Progenitor cell of endocrine pancreas (in vitro differentiated cells): ENCODE measurements around the gene TGFA. TPM values are rescaled to one million over a fixed set of nuclear protein-coding genes. Genes with fewer than 3 reads are reported as not detected.

Experiments used
- DNase-seq: peaks from one replicate; pipeline ENCODE4 v3.0.0; 2021; ENCODE audit warnings: low spot score; ENCODE audit not compliant: unreplicated experiment
- H3K27ac Mint-ChIP-seq: 2 replicates; pipeline ENCODE4 v1.8.0; 2021; ENCODE audit warnings: mild to moderate bottlenecking, moderate library complexity, mixed read lengths
- H3K27me3 Mint-ChIP-seq: 2 replicates; pipeline ENCODE4 v1.8.0; 2021; ENCODE audit warnings: mixed read lengths
- H3K36me3 Mint-ChIP-seq: 2 replicates; pipeline ENCODE4 v1.8.0; 2022; ENCODE audit warnings: mixed read lengths; ENCODE audit not compliant: insufficient read depth
- H3K4me1 Mint-ChIP-seq: 2 replicates; pipeline ENCODE4 v1.8.0; 2021; ENCODE audit warnings: low read depth, mixed read lengths
- H3K4me3 Mint-ChIP-seq: 2 replicates; pipeline ENCODE4 v1.8.0; 2021; ENCODE audit warnings: low read depth, mild to moderate bottlenecking, moderate library complexity, mixed read lengths
- H3K9me3 Mint-ChIP-seq: 2 replicates; pipeline ENCODE4 v1.8.0; 2021; ENCODE audit warnings: low read depth, mixed read lengths
- CTCF ChIP-seq: fragments of 200-600 bp; sonication (generic); IDR thresholded peaks from one replicate; pipeline ENCODE4 v1.5.0; 2021; ENCODE audit warnings: antibody characterized with exemption, mild to moderate bottlenecking; ENCODE audit not compliant: unreplicated experiment
- total RNA-seq: library from RNA; stranded (reverse); gene quantifications from 2 replicates; pipeline ENCODE4 v1.2.1, GENCODE V29; 2021

The TGFA gene
- total RNA-seq, 1 donor from 2014 or later = 3.0 TPM

GRCh38 chr2:70569559-70569958, 15.9 kb upstream of the TGFA start:
- Mint-ChIP-seq H3K27me3 (no peaks in the 10 kb centered on the region), H3K27ac (no peak overlapping the region), H3K36me3 (no peaks in the 10 kb centered on the region), H3K9me3 (no peaks in the 10 kb centered on the region), H3K4me1 (peaks cover 8% of the 10 kb centered on the region), H3K4me3 (no peak overlapping the region)
- TF ChIP-seq CTCF = no peak
- no peak for DNase-seq

GRCh38 chr2:70566906-70567305, 13.3 kb upstream of the TGFA start:
- Mint-ChIP-seq H3K4me3 (no peak overlapping the region), H3K27ac (no peak overlapping the region), H3K36me3 (no peaks in the 10 kb centered on the region), H3K27me3 (no peaks in the 10 kb centered on the region), H3K9me3 (no peaks in the 10 kb centered on the region), H3K4me1 (peaks cover 8% of the 10 kb centered on the region)
- TF ChIP-seq CTCF = no peak
- DNase-seq = no peak

GRCh38 chr2:70566464-70566863, 12.8 kb upstream of the TGFA start:
- Mint-ChIP-seq H3K4me3 (no peak overlapping the region), H3K9me3 (no peaks in the 10 kb centered on the region), H3K27ac (no peak overlapping the region), H3K27me3 (no peaks in the 10 kb centered on the region), H3K4me1 (peaks cover 8% of the 10 kb centered on the region), H3K36me3 (no peaks in the 10 kb centered on the region)
- no peak for TF ChIP-seq CTCF
- no peak for DNase-seq

- H3K27ac Mint-ChIP-seq = peak overlapping the region; percentile 57
- H3K27me3 Mint-ChIP-seq = no peaks in the 10 kb centered on the region
- no peaks in the 10 kb centered on the region for H3K36me3 Mint-ChIP-seq
- no peaks in the 10 kb centered on the region for H3K9me3 Mint-ChIP-seq
- peaks cover 8% of the 10 kb centered on the region for H3K4me1 Mint-ChIP-seq
- DNase-seq = no peak
- TF ChIP-seq CTCF = no peak
- no peak overlapping the region for H3K4me3 Mint-ChIP-seq
These were observed 11.6 kb upstream of the TGFA start for GRCh38 chr2:70565039-70565731.

- Mint-ChIP-seq H3K27ac (no peak overlapping the region), H3K9me3 (no peaks in the 10 kb centered on the region), H3K4me1 (peaks cover 22% of the 10 kb centered on the region), H3K36me3 (no peaks in the 10 kb centered on the region), H3K27me3 (no peaks in the 10 kb centered on the region), H3K4me3 (no peak overlapping the region)
- no peak for TF ChIP-seq CTCF
- DNase-seq = no peak
These were observed 8.3 kb upstream of the TGFA start for GRCh38 chr2:70561893-70562292.
